Measurements from ENCODE around the gene RNASE13.

DNA sequence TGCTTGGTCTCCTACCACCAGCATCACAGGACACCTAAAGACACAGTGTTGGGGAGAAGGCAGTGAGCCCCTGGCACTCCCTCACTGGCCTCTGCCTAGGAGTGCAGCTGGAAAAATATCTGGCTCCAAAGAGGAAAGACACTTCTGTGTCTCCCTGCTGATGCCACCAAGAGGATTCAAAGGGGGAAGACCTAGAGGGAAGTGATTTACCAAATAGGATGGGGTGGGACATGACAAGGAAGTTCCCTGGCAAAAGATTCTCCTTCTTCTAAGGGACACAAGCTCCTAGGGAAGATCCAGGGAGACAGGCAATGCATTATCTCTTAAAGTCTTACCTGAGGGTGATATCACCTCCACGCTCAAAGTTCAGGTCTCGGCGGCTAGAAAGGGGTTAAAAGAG, 15.8 kb downstream of the RNASE13 start:
- TF ChIP-seq GABPB1 (CRISPR knock-in tag; IDR thresholded peaks at IDR 0.05): no peak
- no peak for TF ChIP-seq ZNF138 (CRISPR knock-in tag; conservative IDR thresholded peaks at IDR 0.05)
- TF ChIP-seq, protein P1, sequence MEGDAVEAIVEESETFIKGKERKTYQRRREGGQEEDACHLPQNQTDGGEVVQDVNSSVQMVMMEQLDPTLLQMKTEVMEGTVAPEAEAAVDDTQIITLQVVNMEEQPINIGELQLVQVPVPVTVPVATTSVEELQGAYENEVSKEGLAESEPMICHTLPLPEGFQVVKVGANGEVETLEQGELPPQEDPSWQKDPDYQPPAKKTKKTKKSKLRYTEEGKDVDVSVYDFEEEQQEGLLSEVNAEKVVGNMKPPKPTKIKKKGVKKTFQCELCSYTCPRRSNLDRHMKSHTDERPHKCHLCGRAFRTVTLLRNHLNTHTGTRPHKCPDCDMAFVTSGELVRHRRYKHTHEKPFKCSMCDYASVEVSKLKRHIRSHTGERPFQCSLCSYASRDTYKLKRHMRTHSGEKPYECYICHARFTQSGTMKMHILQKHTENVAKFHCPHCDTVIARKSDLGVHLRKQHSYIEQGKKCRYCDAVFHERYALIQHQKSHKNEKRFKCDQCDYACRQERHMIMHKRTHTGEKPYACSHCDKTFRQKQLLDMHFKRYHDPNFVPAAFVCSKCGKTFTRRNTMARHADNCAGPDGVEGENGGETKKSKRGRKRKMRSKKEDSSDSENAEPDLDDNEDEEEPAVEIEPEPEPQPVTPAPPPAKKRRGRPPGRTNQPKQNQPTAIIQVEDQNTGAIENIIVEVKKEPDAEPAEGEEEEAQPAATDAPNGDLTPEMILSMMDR (IDR thresholded peaks at IDR 0.05): no peak
- TF ChIP-seq, protein P2, sequence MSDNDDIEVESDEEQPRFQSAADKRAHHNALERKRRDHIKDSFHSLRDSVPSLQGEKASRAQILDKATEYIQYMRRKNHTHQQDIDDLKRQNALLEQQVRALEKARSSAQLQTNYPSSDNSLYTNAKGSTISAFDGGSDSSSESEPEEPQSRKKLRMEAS (CRISPR knock-in tag; IDR thresholded peaks at IDR 0.05): no peak
- TF ChIP-seq, protein P3, sequence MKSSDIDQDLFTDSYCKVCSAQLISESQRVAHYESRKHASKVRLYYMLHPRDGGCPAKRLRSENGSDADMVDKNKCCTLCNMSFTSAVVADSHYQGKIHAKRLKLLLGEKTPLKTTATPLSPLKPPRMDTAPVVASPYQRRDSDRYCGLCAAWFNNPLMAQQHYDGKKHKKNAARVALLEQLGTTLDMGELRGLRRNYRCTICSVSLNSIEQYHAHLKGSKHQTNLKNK (CRISPR knock-in tag; IDR thresholded peaks at IDR 0.05): no peak
- no peak for TF ChIP-seq ZNF121 (CRISPR knock-in tag; IDR thresholded peaks at IDR 0.05)
- no peak for TF ChIP-seq CBFB (CRISPR knock-in tag; IDR thresholded peaks at IDR 0.05; ENCODE audit: low read depth)
- TF ChIP-seq EMX1 (CRISPR knock-in tag; IDR thresholded peaks at IDR 0.05): no peak
- TF ChIP-seq, protein P4, sequence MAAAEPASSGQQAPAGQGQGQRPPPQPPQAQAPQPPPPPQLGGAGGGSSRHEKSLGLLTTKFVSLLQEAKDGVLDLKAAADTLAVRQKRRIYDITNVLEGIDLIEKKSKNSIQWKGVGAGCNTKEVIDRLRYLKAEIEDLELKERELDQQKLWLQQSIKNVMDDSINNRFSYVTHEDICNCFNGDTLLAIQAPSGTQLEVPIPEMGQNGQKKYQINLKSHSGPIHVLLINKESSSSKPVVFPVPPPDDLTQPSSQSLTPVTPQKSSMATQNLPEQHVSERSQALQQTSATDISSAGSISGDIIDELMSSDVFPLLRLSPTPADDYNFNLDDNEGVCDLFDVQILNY (CRISPR knock-in tag; IDR thresholded peaks at IDR 0.05): no peak
- no peak for TF ChIP-seq CREB1 (CRISPR knock-in tag; IDR thresholded peaks at IDR 0.05)
- TF ChIP-seq ZNF423 (CRISPR knock-in tag; IDR thresholded peaks at IDR 0.05): no peak
- TF ChIP-seq RELA (CRISPR knock-in tag; IDR thresholded peaks at IDR 0.05; ENCODE audit: borderline replicate concordance): no peak
- no peak for TF ChIP-seq NR3C1 (CRISPR knock-in tag; conservative IDR thresholded peaks at IDR 0.05; ENCODE audit: low read depth)
